Measurements from ENCODE around the gene ARHGAP22.
A peak's percentile ranks its signal among the peaks of the same experiment; 100 is the strongest.

The ARHGAP22 gene

DNA sequence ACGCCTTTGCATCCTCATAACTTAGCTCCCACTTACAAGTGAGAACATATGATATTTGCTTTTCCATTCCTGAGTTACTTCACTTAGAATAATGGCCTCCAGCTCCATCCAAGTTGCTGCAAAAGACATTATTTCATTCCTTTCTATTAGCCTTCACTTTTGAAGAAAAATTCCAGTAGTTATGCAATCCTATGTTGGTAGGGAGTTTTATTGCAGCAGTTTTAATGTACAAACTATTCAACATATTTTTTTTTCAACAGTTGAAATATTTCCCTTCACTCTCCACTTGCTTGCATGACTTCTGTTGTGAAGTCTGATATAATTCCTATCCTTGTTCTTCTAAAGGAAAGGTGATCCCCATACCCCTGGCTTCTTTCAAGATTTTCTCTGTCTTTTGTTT lies 27.3 kb upstream of the ARHGAP22 start:
- DNase-seq = no peak

DNA sequence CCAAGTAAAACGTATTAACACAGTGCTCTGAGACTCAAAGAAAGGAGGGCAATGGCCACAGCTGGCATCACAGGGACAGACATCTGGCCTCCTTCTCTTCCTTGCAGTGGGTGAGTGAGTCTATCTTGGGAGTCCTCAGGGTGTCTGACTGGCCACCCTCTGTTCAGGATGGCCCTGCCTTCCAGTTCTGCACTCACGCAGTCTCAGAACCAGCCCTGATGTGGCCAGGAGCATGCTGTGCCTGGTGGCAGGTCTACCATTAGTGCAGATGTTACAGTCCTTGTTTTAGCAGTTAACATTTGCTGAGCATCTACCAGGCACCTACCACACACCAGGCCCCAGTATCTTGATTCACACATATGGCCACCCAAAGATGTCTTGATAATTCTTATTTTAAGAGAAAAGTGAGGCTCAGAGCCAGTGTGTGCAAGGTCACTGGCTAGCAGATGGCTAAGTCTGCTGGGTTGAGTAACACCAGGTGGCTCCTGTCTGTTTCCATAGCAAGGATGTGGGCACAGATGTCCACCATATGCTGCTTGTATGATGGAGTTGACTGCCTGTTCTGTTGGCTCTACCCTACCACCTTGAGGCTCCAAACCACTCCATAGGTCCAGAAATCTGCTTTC lies 23.2 kb upstream of the ARHGAP22 start:
- DNase-seq = no peak

DNA sequence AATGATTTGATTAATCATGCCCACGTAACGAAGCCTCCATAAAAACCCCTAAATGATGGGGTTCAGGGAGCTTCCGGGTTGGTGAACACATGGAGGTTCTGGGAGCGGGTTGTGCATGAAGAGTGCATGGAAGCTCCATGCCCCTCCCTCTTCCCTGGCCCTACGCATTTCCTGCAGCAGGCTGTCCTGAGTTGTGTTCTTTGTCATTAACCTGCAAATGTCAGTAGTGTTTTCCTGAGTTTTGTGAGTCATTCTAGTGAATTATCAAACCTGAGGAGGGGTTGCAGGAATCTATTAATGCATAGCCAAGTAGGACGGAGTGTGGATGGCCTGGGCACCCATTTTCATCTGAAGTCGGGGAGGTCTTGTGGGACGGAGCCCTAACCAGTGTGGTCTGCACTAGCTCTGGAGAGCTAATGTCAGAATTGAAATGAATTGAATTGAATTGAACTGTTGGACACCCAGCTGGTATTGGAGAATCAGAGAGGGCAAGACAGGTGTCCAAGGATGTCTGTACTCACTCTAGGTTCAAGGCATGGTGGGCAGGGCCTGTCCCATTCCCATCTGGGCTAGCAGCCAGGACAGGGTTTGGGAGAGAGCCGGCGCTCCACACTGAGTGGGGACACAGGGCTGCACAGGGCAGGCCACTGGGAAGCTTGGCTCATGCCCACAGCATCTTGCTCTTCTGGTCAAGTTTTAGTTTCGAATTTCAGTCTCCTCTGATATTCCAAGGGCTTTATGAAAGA lies 22.3 kb upstream of the ARHGAP22 start:
- DNase-seq = no peak

DNA sequence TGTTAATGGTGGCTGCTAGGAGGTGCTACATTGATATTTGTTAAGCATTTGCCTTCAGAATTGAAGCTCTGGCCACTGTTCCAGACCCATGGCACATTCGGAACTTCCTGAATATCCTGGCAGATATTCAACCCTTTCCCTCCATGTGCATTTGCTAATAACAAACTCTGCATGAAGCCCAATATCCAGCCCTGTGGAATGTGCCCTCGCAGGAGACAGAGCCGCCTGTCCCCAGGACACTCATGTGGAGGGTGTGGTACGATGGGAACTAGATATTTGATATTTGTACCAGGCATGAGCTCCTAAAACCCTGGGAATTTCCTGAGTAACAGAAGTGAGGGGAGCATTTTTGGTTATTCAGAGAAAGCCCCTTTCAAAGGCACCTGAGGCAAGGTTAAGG lies 21.6 kb upstream of the ARHGAP22 start:
- DNase-seq = no peak

DNA sequence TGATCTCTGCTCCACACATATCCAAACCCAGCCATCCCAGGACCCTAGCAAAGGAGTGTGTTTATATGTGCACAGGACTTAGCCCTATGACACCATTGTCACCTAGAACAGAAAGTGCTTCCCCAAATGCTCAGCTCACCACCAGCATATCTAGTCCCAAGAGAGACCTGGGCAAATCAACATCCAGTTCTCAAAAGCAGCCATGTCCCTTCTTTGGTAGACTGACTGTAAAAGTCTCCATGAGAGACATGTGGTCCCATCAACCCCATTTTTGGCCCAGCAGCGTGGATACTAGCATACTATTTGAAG lies 20.9 kb upstream of the ARHGAP22 start:
- no peak for DNase-seq

DNA sequence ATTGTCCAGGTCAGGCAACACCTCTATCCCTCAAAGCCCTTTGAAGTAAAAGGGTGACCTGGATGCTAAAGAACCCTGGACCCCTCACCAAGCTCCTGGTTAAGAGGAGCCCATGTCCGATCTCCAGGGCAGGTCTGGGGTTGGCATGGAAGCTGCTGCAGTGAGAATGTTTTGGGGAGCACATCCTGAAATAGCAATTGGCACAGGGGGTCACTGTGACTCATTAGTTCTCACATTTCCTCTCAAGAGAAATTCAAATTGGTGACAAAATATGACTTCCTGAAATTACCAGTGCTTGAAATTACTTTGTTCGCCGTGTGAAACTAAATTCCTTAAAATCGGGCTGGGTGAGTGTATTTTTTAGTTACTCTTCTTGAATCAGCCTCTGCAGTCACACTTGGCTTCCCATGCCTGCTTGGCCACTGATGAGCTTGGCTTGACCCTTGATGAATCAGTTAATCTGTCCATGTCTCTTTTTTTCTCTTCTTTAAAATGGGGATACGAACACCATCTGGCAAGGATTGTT lies 18.8 kb upstream of the ARHGAP22 start:
- no peak for DNase-seq

DNA sequence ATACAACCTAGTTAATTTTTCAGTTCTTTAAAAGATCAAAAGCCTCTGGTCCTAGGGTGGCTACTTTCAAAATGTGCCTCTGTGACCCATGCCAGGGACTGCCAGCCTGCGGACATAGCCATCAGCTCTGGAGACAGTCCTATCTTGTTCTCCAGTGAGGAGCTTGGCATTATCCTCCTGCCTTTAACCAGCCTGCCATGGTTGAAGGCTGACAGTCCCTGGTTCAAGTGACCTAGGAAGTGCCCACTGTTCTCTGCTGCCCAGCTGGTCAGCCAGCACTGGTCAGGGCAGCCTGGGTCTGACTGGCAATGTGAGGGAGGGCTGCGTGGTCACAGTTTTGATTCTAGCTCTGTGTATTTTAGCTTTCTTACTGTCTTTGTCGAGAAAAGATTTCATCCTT lies 18.1 kb upstream of the ARHGAP22 start:
- DNase-seq = no peak

DNA sequence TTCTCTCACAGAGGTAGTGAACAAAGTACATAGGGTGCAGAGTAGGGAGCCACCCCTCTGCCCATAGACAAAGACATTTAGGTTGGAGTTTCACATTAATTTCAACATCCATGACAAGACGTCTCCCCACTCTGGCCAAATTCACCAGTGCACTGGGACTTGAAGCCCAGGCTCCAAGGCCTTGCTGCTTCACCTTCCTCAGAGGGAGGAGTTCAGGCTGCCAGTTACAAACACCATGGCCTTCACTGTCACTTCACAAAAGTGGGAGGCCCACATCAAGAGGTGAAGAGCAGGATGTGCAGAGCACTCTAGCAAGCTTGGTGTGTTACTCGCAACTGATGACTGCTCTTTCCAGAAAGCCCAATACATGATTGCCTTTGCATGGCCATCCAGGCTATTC lies 15.8 kb upstream of the ARHGAP22 start:
- DNase-seq = no peak

DNA sequence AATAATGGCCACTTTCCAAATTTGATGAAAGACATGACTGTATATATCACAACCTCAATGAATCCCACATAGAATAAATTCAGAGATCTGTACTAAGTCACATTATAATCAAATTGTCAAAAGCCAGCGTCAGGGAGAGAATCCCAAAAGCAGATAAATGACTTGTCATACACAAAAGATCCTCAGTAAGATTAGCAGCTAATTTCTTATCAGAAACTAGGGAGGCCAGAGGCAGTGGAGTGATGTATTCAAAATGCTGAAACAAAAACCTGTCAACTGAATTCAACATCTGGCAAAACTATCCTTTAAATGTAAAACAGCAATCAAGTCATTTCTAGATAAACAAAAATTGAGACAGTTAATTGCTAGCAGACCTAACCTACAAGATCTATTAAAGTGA lies 11.6 kb upstream of the ARHGAP22 start:
- no peak for DNase-seq

DNA sequence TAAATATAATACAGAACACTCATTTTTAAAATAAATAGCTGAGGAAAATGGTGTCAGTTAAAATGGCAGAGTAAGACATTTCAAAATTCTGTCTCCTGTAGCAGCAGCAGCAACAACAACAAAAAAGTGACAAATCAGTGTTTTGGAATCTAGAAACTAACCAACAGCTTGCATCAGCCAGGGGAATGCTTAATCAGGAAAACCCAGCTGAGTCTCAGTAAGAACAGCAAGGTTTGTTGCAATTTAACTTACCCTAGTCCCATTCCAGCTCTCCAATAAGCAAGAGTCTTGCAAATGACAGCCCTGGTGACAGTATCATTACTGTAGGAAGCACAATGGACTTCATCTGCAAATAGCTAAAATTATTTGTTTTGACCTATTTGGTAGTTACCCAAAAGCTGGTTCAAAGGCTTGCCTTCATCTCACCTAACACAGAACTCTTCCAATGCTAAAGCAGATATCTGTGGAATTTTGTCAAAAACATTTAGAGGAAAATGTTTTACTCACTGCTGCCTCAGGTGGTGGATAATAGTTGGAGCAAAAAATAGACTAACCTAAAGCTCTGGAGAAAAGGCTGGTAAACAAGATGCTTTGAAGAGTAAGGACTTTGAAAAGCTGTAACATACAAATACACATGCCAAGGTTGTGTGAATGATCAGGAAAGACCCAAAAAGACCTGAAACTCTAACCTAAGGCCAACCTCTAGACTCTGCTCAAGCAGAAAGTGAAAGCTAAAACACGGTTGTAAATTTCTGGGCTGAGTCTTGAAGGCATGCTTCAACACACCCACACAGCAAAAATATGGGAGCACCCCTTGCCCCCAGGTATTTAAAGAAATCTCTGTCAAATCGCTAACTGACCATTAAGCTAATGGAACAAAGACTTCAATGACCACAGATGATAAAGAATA lies 9.9 kb upstream of the ARHGAP22 start:
- no peak for DNase-seq

DNA sequence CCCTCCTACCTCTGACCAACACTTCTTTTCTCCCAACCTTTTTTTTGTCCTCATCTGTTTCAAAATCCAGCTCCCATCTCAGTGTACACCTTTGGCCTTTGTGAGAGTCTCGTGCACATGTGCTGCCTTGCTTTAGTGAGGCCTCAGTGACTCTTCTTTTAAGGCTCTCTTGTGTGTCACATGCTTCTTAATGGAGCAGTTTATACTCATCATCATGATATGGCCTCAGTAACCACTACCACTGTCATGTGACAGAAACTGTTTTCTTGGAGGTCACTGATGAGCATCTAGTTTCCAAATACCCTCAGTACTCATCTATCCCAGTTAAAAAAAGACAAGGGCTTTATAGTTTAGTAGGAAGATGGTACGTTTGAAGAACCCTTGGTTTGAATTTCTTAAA lies 8.1 kb upstream of the ARHGAP22 start:
- no peak for DNase-seq

DNA sequence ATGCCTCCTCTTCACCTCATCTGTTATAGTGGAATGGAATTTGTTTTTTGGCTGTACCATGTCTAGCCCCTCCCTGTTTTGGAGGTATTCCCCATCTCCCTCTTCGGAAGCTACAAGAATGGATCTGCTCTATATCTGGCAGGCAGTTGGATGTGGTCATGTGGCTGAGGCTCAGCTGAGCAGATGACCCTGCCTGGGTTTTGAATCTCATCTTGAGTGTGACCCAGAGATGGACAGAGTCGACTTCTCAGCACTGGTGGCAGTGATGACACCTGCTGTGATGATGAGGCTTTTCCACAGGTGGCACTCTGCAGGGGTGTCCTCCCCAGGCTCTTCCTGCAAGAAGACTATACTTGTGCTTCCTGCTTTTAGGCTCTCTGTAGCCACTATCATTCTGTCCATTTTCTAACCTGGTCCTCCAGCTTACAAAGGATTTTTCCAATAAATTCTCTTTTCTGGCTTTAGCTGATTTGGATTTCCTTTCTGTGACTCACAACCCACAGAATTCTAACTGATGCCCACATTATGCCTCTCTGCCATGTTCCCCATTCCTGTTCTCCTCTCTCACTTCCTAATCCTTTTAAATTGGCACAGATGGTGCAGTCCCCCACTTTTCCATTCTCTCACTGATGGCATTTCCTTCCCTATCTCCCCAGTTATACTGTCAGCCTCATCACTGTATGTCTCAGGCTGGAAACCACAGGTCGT lies 7.5 kb upstream of the ARHGAP22 start:
- no peak for DNase-seq

DNA sequence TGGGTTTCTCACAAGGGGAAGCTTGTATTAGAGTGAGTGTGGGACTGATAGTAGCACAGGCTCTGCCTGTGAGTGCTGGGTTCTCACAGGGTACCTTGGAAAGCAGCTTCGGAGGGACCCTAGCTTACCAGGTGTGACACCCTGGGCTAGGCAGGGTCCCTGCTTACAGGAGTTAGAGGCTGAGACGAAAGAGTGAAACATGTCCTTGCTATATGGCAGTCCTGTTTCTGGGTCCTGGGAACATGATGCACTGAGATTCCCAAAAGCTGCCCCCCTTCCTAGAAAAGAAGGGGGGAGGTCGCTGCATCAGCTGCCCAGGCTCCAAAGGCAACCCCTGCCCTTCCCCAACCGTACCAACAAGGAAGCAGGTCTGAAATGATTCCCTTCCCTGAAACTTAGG lies 6.3 kb upstream of the ARHGAP22 start:
- no peak for DNase-seq

DNA sequence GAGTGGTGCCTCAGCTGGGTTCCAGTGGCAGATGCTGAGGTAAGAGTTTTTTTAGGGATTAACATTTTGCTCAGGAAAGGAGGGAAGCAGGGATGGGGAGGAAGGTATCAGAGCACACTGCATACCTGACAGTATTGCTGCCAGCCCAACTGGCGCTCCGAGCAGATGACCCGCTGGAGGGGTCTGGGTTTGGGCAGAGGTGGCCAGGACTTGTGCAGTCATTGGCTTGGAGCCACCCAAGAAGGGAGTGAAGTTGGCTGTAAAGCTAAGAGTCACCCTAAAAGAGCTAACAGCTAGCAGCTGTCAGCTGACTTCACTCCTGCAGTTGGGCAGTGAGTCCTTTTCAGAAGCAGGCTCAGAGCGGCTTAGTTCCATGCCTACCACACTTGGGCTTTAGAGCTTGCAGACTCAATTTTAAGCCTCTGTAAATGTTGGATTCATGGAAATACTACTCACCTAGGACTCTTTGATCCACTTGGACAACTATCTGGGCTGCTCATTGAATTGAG lies 5.8 kb upstream of the ARHGAP22 start:
- no peak for DNase-seq

DNA sequence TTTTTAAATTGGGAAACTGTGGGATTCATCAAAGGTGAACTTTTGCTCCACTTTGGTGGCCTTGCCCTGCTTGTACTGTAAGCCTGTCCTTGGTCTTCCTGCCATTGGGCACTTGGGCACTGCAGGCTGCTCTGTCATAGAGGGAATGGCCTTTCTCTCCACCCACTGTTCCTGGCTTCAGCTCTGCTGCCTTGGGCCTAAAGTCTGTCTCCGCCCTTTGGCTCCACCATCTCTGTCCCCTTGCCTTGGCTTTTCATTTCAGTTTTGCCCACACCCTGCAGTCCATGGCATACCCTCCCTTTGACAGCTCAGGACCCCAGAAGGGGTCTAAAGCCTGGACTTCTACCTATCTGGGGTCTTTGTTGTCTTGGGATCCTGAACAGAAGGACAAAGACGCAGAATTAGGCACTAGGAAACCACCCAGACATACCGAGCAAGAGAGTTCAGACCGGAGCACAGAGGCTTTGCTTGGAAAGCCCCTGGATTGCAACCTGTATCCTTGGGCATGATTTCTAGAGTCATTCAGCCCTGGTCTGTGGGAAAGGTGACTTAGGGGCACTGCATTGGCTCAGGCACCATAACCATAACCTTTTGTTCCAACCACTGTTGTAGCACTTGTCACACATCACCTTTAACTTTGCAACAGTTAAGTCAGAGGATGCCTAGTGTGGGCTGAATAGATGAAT lies 5.2 kb upstream of the ARHGAP22 start:
- no peak for DNase-seq

DNA sequence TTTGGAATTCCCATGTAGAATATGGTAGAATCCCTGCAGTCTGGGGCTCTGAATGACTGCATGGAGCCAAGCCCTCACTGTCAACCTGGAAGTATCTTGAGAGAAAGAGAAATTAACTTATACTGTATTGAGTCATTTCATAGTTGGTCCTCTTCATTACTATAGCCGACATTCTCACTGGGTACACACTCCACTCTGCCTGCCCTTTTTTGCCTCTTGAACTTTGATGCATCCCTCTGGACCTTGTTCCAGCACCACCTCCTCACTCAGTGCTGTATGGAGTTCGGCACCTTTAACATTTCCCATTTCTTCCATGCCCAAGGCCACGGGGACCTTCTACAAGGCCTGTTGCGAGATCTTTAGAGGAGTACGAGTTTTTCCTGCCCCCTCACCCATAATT lies 4.6 kb upstream of the ARHGAP22 start:
- DNase-seq = no peak

DNA sequence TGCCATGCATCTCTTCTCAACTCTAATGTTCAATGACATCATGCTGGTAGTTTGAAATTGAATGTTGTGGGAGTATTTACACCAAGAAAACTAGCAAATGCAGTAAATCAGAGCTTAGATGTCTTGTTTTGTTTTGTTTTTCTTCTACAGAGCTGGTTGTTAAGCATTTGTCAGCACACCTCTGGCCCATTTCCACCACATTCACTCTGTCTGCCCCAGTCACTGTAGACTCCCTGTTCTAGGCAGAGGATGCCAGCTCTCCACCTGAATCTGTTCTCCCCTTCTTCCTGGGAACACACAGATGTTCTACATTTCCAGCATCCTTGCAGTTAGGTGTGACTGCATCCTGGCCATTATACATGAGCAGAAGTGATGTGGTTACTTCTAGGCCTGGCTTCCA lies 4.1 kb upstream of the ARHGAP22 start:
- no peak for DNase-seq

DNA sequence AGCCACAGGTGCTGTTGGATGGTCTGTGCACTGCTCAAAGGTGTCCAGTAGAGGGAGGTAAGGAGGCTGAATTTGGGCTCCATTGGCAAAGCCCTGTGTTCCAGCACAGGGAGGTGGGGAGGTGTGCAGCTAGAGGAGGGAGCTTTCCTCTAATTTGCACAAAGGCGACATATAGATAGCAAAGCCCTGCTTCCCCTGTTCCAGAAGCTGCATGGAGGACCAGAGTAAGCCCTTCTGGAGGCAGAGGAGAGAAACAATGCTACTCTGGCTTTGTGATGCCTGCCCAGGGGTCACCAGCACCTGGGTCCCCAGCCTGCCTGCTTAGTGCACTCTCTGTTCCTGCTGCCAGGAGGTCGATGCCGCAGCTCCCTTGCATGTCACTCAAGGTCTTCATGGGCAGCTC lies 3.4 kb upstream of the ARHGAP22 start:
- DNase-seq = peak; percentile 4

DNA sequence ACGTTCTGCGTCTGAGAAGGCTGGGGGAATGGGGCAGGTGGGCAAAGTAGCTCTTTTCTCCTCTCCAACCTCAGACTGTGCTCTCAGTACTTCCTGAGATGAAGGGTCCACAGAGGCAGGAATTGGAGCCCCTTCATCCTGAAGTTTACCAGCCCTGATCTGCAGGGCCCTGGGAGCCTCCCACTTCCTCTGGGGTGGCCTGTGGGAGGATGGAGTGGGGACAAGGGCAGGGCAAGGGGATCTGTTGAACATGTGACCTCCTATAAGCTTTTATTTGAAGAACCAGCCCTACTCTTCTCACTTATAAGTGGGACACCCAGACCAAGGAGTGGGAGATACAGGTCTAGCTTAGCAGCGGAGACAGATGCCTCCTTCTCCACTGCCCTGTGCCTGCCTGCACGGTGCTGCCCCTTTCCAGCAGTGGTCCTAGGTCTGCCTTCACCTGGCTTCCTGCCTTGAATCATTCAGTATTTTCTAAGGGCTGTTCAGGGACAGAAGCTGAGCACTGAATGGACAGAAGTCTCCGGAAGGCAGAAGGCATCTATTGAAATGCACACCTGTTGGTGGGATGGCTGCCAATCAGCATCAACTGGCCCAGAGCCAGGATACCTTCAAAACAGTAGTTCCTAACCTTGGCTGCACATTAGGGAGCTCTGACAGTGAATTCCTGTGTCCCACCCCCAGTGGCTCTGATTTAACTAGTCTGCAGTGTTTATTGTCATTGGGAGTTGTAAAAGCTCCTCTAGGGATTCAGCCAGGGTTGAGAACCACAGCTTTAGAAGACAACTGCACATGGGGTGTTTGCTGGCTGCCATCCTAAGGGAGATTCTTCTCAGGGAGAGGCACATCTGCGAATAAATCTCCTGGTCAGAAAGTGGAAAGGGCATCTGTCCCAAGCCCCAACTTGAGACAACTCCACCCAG lies 2.7 kb upstream of the ARHGAP22 start:
- peak; percentile 35 for DNase-seq

DNA sequence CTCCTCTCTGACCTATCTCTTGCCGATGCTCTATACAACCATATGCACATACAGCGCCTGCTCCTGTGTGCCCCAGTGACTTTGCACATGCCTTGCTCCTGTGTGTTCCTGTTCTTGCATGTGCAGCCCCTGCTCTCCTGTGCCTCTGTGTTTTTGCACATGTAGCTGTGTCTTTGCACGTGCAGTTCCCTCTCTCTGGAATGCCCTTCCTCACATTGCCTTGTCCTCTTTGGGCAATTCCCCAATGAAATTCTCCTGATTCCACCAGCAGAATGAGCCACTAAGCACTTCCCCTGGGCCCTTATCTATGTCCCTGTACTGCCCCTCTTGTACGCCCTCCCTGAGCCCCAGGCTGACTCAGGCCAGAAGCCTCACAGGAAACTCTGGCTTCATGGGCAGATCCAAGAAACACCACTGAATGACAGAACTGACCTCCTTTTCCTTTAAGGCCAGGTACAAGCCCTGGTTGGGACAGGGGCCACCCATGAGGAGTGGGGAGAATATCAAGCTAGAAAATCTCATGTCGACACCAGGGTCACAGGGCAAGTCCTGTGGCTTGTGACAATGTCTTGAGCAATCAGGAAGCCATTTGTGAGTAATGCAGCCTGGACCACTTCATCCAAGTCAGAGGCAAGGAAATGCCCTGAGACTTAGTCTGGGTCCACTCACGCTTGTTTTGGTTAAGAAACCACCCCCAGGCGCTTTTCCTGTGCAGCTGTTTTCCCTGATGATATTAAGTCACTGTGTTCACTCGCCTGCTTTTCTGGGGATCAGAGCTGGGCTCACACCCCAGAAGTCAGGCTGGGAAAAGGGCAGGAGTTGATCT lies 1.9 kb upstream of the ARHGAP22 start:
- DNase-seq = no peak
